K562 (cell line): ENCODE data around the gene CYSTM1. TPM values are rescaled to one million over a fixed set of nuclear protein-coding genes. Genes with fewer than 3 reads are reported as not detected.
A peak's percentile ranks its signal among the peaks of the same experiment; 100 is the strongest.

Source experiments
- ATAC-seq: fragments of 200-7000 bp; cut with Tn5 transposase; 3 replicates; pipeline ENCODE4 v1.9.1; 2020; ENCODE audit warnings: moderate library complexity
- BruUV-seq: library from RNA; stranded (reverse); fragments of 400-500 nt; replicated peaks from 2 replicates; lab custom pipeline; 2021; lab: Mats Ljungman, UMichigan
- CTCF ChIA-PET: fragments of 300-600 bp; formaldehyde crosslinking; extraction: SDS; loops from one replicate; lab custom pipeline; 2021; ENCODE audit warnings: low intra/inter-chr PET ratio; lab: Yijun Ruan, JAX
- POLR2A ChIA-PET: fragments of 300-600, 350-650 bp; sonication (Branson Sonifier 250); formaldehyde crosslinking; extraction: SDS; loops from one replicate; lab custom pipeline; 2021; ENCODE audit warnings: antibody characterized with exemption, inconsistent platforms; lab: Yijun Ruan, JAX
- DNase-seq, 4 experiments: peaks; one replicate each; pipeline versions ENCODE4 v3.0.0 to v3.0.0-alpha.2; 2011 to 2018; ENCODE audit warnings: low spot score in 3 of 4, mixed read lengths in 3 of 4; ENCODE audit errors: extremely low read depth in 1 of 4
- FAIRE-seq: peaks from 2 replicates; lab custom pipeline; 2011; peaks lifted over from hg19 to GRCh38; lab: Jason Lieb, UNC
- H2AFZ ChIP-seq: 2 replicates; pipeline ENCODE4 v1.6.0; 2011; ENCODE audit warnings: low read depth, low read length, control low read depth, inconsistent platforms
- H3K27ac ChIP-seq: fragments of 200-600 bp; 3 replicates; pipeline ENCODE4 v1.8.0; 2011; ENCODE audit warnings: low read depth, mild to moderate bottlenecking, control low read depth, inconsistent platforms, low read length, moderate library complexity, mixed read lengths; ENCODE audit errors: extremely low read depth
- H3K27me3 ChIP-seq, 2 experiments: fragments of 300-600 bp in 1 of 2; 2 replicates in 1 of 2; 3 replicates in 1 of 2; pipeline versions ENCODE4 v1.6.0 to v1.8.0; 2011; ENCODE audit warnings: inconsistent platforms in 2 of 2, low read length in 2 of 2, mild to moderate bottlenecking in 1 of 2, mixed read lengths in 1 of 2, moderate library complexity in 1 of 2; ENCODE audit not compliant: control insufficient read depth in 2 of 2, insufficient read depth in 2 of 2
- H3K36me3 ChIP-seq: fragments of 300-600 bp; 3 replicates; pipeline ENCODE4 v1.8.0; 2011; ENCODE audit warnings: mild to moderate bottlenecking, low read length, inconsistent platforms; ENCODE audit not compliant: control insufficient read depth, insufficient read depth
- H3K4me1 ChIP-seq, 2 experiments: fragments of 200-600 bp in 1 of 2; replicated peaks in 1 of 2; 2 replicates in 1 of 2; 3 replicates in 1 of 2; pipeline versions ENCODE4 v1.5.1 to v1.8.0; 2011; ENCODE audit warnings: inconsistent platforms in 2 of 2, low read length in 2 of 2, mild to moderate bottlenecking in 1 of 2, mixed read lengths in 1 of 2, moderate library complexity in 1 of 2; ENCODE audit not compliant: control insufficient read depth in 2 of 2, insufficient read depth in 2 of 2
- H3K4me2 ChIP-seq: 2 replicates; pipeline ENCODE4 v1.6.1; 2011; ENCODE audit warnings: low read length, control low read depth, inconsistent platforms, mixed read lengths; ENCODE audit not compliant: insufficient read depth
- H3K4me3 ChIP-seq: fragments of 200-600 bp; sonication (generic), shearing (Covaris generic); 2 replicates; pipeline ENCODE4 v1.5.1; 2016; ENCODE audit warnings: control low read depth, inconsistent platforms
- H3K79me2 ChIP-seq: fragments of 200-600 bp; 3 replicates; pipeline ENCODE4 v1.8.0; 2011; ENCODE audit warnings: low read length, inconsistent platforms; ENCODE audit not compliant: control insufficient read depth, insufficient read depth
- H3K9ac ChIP-seq, 2 experiments: 2 replicates each; pipeline versions ENCODE4 v1.6.0 to v1.6.1; 2011; ENCODE audit warnings: low read depth in 2 of 2, low read length in 2 of 2, control low read depth in 1 of 2, inconsistent platforms in 1 of 2, mild to moderate bottlenecking in 1 of 2, mixed read lengths in 1 of 2; ENCODE audit not compliant: insufficient read depth in 1 of 2
- H3K9me1 ChIP-seq: one replicate; pipeline ENCODE4 v1.6.0; 2011; ENCODE audit warnings: inconsistent platforms, mild to moderate bottlenecking, low read length, moderate library complexity; ENCODE audit not compliant: control insufficient read depth, insufficient read depth
- H3K9me3 ChIP-seq: replicated peaks from 2 replicates; pipeline ENCODE4 v1.5.1; 2011; ENCODE audit warnings: low read depth, low read length, inconsistent platforms; ENCODE audit not compliant: control insufficient read depth, insufficient read depth
- H4K20me1 ChIP-seq: replicated peaks from 2 replicates; pipeline ENCODE4 v1.6.1; 2011; ENCODE audit warnings: low read length, inconsistent platforms, mixed read lengths; ENCODE audit not compliant: control insufficient read depth, insufficient read depth
- C11orf30 ChIP-seq: fragments of 450-650 bp; IDR thresholded peaks from 2 replicates; pipeline ENCODE4 v1.6.1; 2016; ENCODE audit warnings: low read depth, mild to moderate bottlenecking
- CREBBP ChIP-seq: IDR thresholded peaks from one replicate; pipeline ENCODE4 v1.6.1; 2012; ENCODE audit warnings: low read depth, mild to moderate bottlenecking, control low read depth, inconsistent platforms, low read length
- DLX4 ChIP-seq: fragments of 250-450 bp; sonication (Bioruptor Pico); IDR thresholded peaks from 2 replicates; pipeline ENCODE4 v1.6.1; 2021; ENCODE audit warnings: mild to moderate bottlenecking
- FOXA1 ChIP-seq: fragments of 450-650 bp; IDR thresholded peaks from 2 replicates; pipeline ENCODE4 v1.6.1; 2016; ENCODE audit warnings: mild to moderate bottlenecking, borderline replicate concordance
- JUN ChIP-seq, 2 experiments: sonication (generic) in 1 of 2; formaldehyde crosslinking in 1 of 2; IDR thresholded peaks; 2 replicates each; pipeline versions ENCODE4 v1.6.1 to v1.8.0; 2012 to 2022; ENCODE audit warnings: borderline replicate concordance in 2 of 2, mild to moderate bottlenecking in 2 of 2, improper control_type of control experiment in 1 of 2, low read depth in 1 of 2, low read length in 1 of 2, missing genetic modification reagents in 1 of 2
- NBN ChIP-seq: fragments of 450-650 bp; IDR thresholded peaks from 2 replicates; pipeline ENCODE4 v1.6.1; 2016; ENCODE audit warnings: low read depth, mild to moderate bottlenecking
- NR2C1 ChIP-seq, 2 experiments: fragments of 450-650 bp; IDR thresholded peaks; 2 replicates each; pipeline ENCODE4 v1.6.1; 2017; ENCODE audit warnings: mild to moderate bottlenecking in 2 of 2, antibody characterized with exemption in 1 of 2, inconsistent platforms in 1 of 2, missing compliant biosample characterization in 1 of 2, missing genetic modification characterization in 1 of 2
- PATZ1 ChIP-seq: fragments of 250-450 bp; sonication (Bioruptor Pico); IDR thresholded peaks from 2 replicates; pipeline ENCODE4 v1.5.0; 2020; ENCODE audit warnings: mild to moderate bottlenecking, borderline replicate concordance
- PHB ChIP-seq: fragments of 250-450 bp; sonication (Bioruptor Pico); IDR thresholded peaks from 2 replicates; pipeline ENCODE4 v1.5.0; 2021
- POLR2G ChIP-seq: fragments of 200-400 bp; formaldehyde crosslinking; IDR thresholded peaks from 2 replicates; pipeline ENCODE4 v1.6.1; 2017; ENCODE audit warnings: low read depth, mild to moderate bottlenecking, antibody characterized with exemption, low read length, moderate library complexity
- SOX6 ChIP-seq: fragments of 450-650 bp; IDR thresholded peaks from 2 replicates; pipeline ENCODE4 v1.6.1; 2014; ENCODE audit warnings: mild to moderate bottlenecking
- SPI1 ChIP-seq: IDR thresholded peaks from 2 replicates; pipeline ENCODE4 v1.6.1; 2011; ENCODE audit warnings: low read depth, low read length, control low read depth, borderline replicate concordance
- SRF ChIP-seq, 2 experiments: fragments of 250-450, 450-650 bp in 1 of 2; sonication (Bioruptor Pico) in 1 of 2; sonication (generic) in 1 of 2; formaldehyde crosslinking; IDR thresholded peaks; 2 replicates each; pipeline versions ENCODE4 v1.5.0 to v1.5.1; 2020 to 2022; ENCODE audit warnings: mild to moderate bottlenecking in 1 of 2, missing genetic modification reagents in 1 of 2
- STAT5B ChIP-seq: fragments of 250-450 bp; sonication (Bioruptor Pico); IDR thresholded peaks from 2 replicates; pipeline ENCODE4 v1.8.0; 2021; ENCODE audit warnings: mild to moderate bottlenecking, inconsistent platforms
- ZBTB2 ChIP-seq: fragments of 450-650 bp; IDR thresholded peaks from 2 replicates; pipeline ENCODE4 v1.6.1; 2016; ENCODE audit warnings: antibody characterized with exemption
- ZFX ChIP-seq: sonication (generic); formaldehyde crosslinking; IDR thresholded peaks from 2 replicates; pipeline ENCODE4 v1.8.0; 2022; ENCODE audit warnings: mild to moderate bottlenecking, missing genetic modification reagents, moderate library complexity
- ZNF316 ChIP-seq: fragments of 450-650 bp; IDR thresholded peaks from 2 replicates; pipeline ENCODE4 v1.6.1; 2016
- WGBS: fragments of 100-300 bp; shearing (Covaris generic); methylation state at CpG from one replicate; pipeline ENCODE4 v1.1.6; 2016; ENCODE audit warnings: low coverage, mixed read lengths; ENCODE audit not compliant: insufficient coverage; ENCODE audit errors: missing lambda C conversion rate; 5-methylcytosine and 5-hydroxymethylcytosine counted together
- in situ Hi-C: fragments of 300-500 bp; cut with MboI; formaldehyde crosslinking; loops from 4 replicates; pipeline ENCODE4 v1.15.0; 2018; ENCODE audit warnings: inconsistent platforms, mixed read lengths
- intact Hi-C: fragments of 100-400 bp; cut with micrococcal nuclease; formaldehyde crosslinking; loops from 2 replicates; pipeline ENCODE4 v1.14.2; 2022
- polyA plus RNA-seq, 8 experiments: library from polyadenylated mRNA; depleted of rRNA in 4 of 8; stranded (reverse) in 5 of 8; unstranded in 3 of 8; fragments of >200 nt; fragmentation: Nextera tagmentation in 2 of 8; fragmentation: Illumina TruSeq in 1 of 8; extraction: Ambion mirVana in 2 of 8; extraction: Trizol in 1 of 8; gene quantifications; 2 replicates each; pipeline versions ENCODE4 v1.2.1 to v1.2.3, GENCODE V29; 2011 to 2014; ENCODE audit warnings: inconsistent platforms in 1 of 8, missing spikeins in 1 of 8
- total RNA-seq, 7 experiments: library from RNA; depleted of rRNA in 6 of 7; stranded (reverse); fragments of >200 nt in 6 of 7; fragmentation: Illumina TruSeq in 2 of 7; extraction: Trizol in 2 of 7; gene quantifications; 2 replicates each; pipeline versions ENCODE4 v1.2.1 to v1.2.3, GENCODE V29; 2011 to 2021; ENCODE audit warnings: low replicate concordance in 1 of 7

CYSTM1 gene
- total and polyA plus RNA-seq, 9 of the 15 experiments (the other 6 are each of a cell fraction or from before 2014, with no cell fraction given) = 76.1 to 422 (median 108) TPM

DNA sequence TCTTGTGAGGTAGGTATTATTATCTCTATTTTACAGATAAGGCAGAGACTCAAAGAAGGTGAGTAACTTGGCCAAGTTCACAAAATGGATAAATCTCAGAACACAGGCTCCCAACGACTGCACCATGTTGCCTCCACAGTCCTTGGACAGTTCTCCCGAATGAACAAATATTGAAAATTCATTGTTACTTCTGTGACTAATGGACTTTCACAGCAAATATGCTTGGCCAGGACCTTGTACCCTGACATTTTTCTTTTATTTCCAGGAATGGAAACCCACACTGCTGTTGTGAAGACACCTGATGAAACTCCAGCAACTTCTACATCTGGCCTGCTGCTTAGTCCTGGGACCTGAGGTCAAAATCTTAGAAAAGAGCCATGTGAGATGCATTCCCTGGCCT, 2.5 kb upstream of the CYSTM1 start (continued):
- TF ChIP-seq PATZ1 (no peak), POLR2G (no peak), CREBBP (no peak), NR2C1 (IDR thresholded peaks at IDR 0.05) (no peak), NR2C1 (tag; IDR thresholded peaks at IDR 0.05) (no peak)
- TF ChIP-seq, all 486 proteins: peak for 0

- CTCF ChIA-PET = no interaction called here
- DNase-seq (no peak), FAIRE-seq (no peak)
- intact Hi-C loops = loop anchor here (2.0 to 10.0 kb wide), 2 partner anchors 173 to 381 kb away; partner anchors contain the start of genes HBEGF and SRA1
- H4K20me1 ChIP-seq = no peaks in the 10 kb centered on the region
- H3K27ac ChIP-seq = no peak overlapping the region
- TF ChIP-seq SOX6 (no peak), SRF (CRISPR knock-in tag; IDR thresholded peaks at IDR 0.05) (no peak), ZNF316 (peak; percentile 56), SPI1 (no peak), C11orf30 (peak; percentile 11; the same call in 1 of the 2 replicates), ZFX (CRISPR knock-in tag) (no peak), NBN (no peak), FOXA1 (no peak), STAT5B (CRISPR knock-in tag) (no peak), JUN (IDR thresholded peaks at IDR 0.05; ENCODE audit: borderline replicate concordance, low read depth, low read length) (no peak), JUN (CRISPR knock-in tag; IDR thresholded peaks at IDR 0.05; ENCODE audit: borderline replicate concordance) (no peak), PHB (CRISPR knock-in tag) (no peak), ZBTB2 (0 out of 2 replicates have a peak, but pooled peaks have one; percentile 7), DLX4 (CRISPR knock-in tag) (no peak)
- TF ChIP-seq, all 486 proteins: peak for 3
- no peak overlapping the region for H3K4me3 ChIP-seq
- no peaks in the 10 kb centered on the region for H3K9me3 ChIP-seq
- in situ Hi-C loops = no loop called here
- peak overlapping the region in 1 of 2 experiments; percentile 74; a peak in 1 of 4 replicates for H3K9ac ChIP-seq
- no peaks in the 10 kb centered on the region for H3K27me3 ChIP-seq
- ATAC-seq = no peak
- peak overlapping the region; percentile 95; the same call in 1 of the 2 replicates for H3K4me2 ChIP-seq
- H3K4me1 ChIP-seq = peaks cover 27 to 28% of the 10 kb centered on the region in 2 experiments
- H2AFZ ChIP-seq = no peak overlapping the region
- WGBS = 73% methylated on average over 2 of the region's 2 CpGs
- POLR2A ChIA-PET = interaction anchor here (0.8 to 2.5 kb wide), 4 partner anchors 9 to 1510 kb away, joined by 3 to 11 read pairs (median 6); no protein-coding TSS in a partner anchor
- H3K79me2 ChIP-seq = peaks cover 43% of the 10 kb centered on the region
- no peaks in the 10 kb centered on the region for H3K36me3 ChIP-seq
- BruUV-seq = no TSS peak
- H3K9me1 ChIP-seq = no peaks in the 10 kb centered on the region
Measured at GRCh38 chr5:140174014-140174413, 974 bp upstream of the CYSTM1 start.
